Tongue (tissue), 2 donors: Measurements from ENCODE around the gene PREX1. TPM values are rescaled to one million over a fixed set of nuclear protein-coding genes. Genes with fewer than 3 reads are reported as not detected.
"Not testable (repeated sequence)": the region's sequence is repeated elsewhere in the genome, so short reads cannot be mapped to it uniquely, and the experiment has no call there.

Experiments used
- DNase-seq: peaks from one replicate; pipeline ENCODE4 v3.0.0-alpha.2; 2015
- total RNA-seq: library from RNA; depleted of rRNA; stranded (reverse); fragments of >200 nt; gene quantifications from one replicate; pipeline ENCODE4 v1.2.3, GENCODE V29; 2014

Gene PREX1, protein sequence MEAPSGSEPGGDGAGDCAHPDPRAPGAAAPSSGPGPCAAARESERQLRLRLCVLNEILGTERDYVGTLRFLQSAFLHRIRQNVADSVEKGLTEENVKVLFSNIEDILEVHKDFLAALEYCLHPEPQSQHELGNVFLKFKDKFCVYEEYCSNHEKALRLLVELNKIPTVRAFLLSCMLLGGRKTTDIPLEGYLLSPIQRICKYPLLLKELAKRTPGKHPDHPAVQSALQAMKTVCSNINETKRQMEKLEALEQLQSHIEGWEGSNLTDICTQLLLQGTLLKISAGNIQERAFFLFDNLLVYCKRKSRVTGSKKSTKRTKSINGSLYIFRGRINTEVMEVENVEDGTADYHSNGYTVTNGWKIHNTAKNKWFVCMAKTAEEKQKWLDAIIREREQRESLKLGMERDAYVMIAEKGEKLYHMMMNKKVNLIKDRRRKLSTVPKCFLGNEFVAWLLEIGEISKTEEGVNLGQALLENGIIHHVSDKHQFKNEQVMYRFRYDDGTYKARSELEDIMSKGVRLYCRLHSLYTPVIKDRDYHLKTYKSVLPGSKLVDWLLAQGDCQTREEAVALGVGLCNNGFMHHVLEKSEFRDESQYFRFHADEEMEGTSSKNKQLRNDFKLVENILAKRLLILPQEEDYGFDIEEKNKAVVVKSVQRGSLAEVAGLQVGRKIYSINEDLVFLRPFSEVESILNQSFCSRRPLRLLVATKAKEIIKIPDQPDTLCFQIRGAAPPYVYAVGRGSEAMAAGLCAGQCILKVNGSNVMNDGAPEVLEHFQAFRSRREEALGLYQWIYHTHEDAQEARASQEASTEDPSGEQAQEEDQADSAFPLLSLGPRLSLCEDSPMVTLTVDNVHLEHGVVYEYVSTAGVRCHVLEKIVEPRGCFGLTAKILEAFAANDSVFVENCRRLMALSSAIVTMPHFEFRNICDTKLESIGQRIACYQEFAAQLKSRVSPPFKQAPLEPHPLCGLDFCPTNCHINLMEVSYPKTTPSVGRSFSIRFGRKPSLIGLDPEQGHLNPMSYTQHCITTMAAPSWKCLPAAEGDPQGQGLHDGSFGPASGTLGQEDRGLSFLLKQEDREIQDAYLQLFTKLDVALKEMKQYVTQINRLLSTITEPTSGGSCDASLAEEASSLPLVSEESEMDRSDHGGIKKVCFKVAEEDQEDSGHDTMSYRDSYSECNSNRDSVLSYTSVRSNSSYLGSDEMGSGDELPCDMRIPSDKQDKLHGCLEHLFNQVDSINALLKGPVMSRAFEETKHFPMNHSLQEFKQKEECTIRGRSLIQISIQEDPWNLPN (N-terminal part only)
- total RNA-seq: 29.4 TPM

DNA sequence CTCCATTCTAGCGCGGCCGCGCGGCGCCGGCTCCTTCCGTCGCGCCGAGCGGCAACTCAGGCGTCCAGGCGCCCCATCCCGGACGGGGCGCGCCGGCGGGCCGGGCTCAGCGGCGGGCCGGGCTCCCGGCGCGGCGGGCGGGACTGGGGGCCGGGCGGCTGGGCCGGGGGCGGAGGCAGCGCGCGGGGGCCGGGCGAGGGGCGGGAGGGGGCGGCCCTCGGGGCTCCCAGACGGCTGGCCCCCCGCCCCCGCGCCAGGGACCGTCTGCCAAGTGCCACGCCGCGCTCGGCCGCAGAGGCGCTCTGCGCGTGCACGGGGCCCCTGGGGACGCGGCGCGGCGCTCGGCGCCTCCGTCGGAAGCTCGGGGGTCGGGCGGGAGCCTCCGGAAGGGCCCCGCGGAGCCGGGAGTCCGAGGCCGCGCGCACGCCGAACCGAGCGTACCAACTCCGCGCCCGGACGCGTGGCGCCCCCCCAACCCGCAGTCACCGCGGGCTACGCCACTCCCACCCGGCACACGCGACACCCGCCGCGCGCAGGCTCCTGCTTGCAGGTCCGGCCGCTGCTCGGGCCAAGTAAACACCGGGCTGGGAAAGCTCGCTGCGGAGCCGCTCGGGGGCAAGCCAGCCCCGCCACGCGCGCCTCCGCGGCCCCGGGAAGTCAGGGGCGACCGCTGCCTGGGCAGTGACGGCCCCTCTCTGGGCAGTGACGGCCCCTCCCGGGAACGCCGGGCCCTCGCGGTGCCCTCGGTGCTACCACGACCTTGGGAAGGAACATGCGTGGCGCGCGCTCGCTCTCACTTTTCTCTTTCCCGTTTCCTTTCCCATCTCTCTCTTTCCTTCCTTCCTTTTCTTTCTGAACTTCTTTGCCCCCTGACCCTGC, at the start of gene PREX1:
Gene PREX1 (minus strand): TSS at position 145 of the 879 bp plus-strand sequence. CDS start 139 bp downstream, at position 6.
- peak; percentile 90 for DNase-seq

DNA sequence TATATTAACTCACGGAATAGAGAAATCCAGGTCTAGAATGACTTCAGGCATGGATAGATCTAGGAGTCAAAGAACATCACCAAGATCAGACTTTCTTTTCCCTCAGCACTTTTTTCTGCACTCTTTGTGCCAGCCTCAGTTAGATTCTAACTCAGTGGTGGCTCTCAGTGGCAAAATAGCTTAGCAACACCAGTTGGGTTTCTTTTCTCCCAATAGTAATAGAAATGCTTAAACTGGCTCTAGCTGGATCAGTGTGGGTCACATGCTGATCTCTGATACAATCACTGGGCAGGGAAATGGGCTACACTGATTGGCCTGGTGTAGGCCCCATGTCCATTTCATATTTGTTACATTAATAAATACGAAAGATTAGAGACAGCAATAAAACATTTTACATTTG, 49.5 kb upstream of the PREX1 start:
- no peak for DNase-seq

DNA sequence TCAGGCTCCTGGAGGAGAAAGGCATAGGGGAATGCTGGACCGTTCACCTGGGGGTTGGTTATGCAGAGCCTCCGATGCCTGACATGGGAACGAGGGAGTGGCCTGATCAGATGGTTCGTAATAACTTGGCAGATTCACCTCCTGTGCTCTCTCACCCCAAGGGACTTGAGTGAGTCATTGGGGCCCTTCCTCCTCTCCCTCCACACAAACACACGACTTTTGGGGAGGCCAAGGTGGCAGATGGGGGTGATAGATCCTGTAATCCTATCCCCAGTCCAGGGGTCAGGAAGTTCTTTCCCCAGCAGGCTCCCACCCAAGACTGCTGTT, 48.1 kb upstream of the PREX1 start:
- DNase-seq: no peak

DNA sequence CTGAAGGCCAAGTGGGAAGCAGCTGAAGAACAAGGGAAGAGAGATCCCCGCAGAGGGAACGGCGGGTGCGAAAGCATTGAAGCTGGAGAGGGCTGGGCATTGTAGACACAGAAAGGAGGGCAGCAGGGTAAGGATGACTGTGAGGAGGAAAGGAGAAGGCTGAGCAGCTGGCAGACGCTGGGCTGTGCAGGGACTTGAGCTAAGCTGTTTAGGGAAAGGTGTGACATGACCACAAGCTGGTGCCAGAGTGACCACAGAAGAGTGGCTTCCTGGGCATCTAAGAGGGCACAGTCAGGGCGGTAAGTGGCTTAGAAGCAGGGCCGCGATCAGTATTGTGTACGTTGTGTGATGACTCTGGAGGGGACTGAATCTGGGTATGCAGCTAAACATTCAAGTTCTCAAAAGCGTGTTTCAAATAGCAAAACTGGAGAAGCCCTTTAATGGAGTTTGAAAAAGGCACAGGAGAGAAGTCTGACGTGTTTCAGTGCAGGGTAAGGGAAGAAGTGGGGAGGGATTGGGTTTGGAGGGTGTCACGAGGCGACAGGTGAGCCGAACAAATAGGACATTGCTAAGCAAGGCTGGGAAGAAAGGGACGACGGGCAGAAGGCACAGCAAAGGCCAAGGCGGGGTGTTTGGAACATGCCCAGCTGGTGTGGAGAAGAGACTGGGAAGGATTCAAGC, 47.6 kb upstream of the PREX1 start:
- no peak for DNase-seq

DNA sequence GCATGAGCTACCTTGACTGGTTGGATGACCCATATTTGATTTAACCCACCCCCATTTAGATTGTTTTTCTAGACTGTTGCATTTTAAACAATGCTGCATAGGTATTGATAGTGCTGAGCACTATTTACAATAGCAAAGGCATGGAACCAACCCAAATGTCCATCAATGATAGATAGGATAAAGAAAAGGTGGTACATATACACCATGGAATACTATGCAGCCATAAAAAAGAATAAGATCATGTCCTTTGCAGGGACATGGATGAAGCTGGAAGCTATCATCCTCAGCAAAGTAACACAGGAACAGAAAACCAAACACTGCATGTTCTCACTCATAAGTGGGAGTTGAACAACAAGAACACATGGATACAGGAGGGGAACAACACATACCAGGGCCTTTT, 41.6 kb upstream of the PREX1 start:
- not testable (repeated sequence) for DNase-seq

DNA sequence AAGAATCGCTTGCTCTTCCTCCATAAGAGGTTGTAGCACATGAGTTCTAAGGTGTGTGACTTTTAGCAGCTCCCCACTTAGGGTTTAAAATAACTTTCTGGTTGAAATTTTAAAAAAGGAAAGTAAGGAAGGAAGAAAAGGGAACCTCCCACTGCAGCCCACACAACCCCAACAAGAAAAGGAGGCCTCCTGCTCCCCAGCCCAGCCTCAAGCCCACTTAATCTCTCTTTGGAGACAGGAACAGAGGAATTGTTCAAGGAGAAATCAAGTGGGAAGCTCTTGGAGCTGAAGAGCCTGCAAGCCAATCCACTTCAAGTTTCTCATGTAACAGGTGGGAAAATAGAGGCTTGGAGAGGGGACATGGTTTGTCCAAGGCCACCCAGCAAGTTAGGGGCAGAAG, 39.1 kb upstream of the PREX1 start:
- DNase-seq: no peak

DNA sequence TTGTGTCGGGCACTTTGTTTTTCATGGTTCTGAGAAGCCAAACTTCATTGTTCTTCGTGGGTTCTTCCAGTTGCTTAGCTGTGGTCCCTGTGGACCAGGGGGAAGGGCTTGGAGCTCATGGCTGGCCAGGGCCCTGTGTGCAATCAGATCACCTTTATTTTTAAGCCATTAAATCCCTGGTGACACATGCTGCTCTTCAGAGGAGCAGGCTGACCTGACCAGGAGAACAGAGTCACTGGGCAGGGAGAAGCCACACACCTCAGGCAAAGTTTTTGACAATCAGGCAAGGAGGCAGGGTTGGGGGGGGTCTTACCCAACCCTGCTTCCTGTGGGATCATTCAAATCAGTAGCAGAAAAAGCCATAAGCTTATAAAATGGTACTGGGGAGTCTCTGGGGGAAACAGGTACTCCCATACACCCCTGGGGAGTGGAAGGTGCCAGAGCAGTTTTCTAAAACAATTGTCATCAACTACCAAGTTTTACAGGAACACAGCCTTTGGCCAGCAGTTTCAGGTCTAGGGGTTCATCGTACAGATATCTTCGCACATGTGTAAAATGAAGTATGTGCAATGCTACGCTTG, 37.0 kb upstream of the PREX1 start:
- no peak for DNase-seq

DNA sequence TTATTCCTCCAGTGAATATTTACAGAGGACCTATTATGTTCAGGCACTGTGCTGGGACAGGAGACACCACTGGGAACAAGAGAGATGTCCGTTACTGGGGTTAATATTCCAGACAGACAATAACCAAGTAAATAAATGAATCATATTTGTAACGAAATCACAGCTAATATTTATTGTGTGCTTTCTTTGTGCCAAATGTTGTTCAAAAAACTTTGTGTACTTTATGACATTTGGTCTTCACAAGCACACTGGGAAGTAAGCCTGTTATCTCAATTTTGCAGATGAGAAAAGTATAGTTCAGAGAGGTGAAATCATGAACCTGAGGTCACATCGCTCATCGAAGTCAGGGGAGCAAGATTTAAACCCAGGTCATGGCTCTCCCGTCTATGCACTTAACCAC, 36.5 kb upstream of the PREX1 start:
- DNase-seq: no peak

DNA sequence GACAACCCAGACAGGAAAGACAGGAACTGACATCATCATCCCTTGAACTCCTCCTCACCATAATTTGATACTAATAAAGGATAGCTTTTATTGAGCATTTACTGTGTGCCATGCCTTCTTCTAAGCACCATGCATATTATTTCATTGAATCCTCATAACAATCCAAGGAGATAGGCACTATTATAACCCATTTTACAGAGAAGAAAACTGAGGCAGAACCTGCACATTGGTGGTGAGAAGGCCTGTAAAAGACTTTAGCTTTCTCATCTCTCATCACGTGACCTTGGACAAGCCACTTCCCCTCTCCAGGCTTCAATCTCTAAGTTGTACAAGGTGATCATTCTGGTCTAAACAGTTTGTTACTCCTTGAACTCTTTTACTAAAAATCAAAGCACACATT, 34.5 kb upstream of the PREX1 start:
- no peak for DNase-seq

DNA sequence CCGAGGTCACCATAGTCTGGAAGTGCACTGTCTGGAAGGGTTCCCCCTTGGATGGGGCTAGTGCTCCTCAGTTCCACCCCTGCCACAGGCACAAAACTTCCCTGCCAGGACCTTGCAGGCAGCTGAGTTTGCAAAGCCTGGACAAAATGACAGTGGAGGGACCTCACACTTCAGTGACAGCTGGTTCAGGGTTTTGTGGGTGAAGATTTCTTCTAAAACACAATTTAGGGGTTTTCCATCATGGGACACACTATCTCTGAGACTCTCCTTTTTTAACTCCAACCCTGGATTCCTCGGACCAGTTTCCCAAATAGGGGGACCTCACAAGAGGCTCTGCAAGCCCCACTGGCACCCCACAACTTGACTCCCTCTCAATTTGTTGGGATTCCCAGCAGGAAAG, 33.6 kb upstream of the PREX1 start:
- DNase-seq: no peak

DNA sequence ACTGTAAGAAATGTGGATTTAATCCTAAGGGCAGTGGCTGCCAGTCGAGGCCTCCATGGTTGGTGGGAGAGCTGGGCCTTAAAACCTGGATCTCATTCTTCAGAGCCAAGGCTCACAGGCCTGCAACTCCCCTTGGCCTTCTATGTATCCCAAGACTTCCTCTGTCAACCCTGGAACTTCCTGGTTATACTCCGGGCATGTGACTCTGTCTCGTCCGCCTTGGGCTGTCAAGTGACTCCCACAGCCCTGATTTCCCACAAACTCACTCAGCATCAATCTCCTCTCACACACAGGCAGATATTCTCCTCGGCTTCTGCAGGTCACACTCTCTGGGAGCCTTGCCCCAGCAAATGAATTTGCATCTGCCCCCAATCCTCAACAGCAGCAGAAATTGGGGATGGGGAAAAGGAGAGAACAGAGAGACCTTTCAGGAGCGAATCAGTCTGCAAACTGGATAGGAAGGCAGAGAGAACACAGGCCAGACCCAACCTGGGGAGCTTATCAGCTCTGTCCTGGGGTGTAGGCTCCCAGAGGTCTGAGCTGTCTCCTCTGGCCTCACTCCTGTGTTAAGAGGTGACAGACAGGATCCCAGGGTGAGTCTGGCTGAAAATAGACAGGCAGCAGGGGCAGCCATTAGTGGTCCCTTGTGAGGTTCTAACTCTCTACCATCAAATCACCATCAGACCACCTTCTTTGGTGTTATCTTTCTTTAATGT, 30.4 kb upstream of the PREX1 start:
- DNase-seq: no peak

DNA sequence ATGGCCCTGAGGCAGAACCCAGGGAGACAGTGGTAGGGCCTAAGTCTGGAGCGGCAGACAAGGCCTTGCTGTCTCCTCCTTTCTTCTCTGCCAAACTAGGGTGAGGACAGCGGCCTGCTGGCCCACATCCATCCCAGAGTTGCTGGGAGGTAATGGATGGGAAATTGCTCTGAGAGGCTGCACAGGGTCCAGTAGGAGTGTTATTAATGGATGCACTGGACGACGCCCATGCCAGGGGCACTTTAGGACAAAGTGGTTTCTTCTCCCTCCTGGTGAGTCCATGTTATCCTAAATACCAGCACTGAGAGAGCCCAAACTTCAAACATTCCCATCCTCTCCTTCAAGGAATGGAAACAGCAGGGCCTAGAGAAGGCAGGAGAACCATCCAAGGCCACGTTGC, 28.3 kb upstream of the PREX1 start:
- no peak for DNase-seq

DNA sequence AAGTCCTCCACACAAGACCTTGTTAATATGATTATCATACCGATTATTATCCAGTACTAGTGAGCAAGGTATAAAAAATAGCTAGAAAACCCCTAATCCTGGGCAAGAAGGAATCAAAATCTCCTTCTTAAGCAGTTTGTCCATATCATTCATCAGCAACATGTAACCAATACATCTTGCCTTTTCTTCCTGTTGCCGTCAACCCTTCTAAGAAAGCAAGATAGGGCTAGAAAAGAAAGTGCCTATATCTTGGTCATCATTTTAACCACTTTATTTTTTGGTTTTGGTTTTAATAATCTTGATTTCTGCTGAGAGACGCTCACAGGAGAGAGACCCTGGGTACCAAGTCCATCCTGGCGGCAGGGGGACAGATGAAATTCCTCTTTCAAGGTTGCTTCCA, 27.2 kb upstream of the PREX1 start:
- no peak for DNase-seq

DNA sequence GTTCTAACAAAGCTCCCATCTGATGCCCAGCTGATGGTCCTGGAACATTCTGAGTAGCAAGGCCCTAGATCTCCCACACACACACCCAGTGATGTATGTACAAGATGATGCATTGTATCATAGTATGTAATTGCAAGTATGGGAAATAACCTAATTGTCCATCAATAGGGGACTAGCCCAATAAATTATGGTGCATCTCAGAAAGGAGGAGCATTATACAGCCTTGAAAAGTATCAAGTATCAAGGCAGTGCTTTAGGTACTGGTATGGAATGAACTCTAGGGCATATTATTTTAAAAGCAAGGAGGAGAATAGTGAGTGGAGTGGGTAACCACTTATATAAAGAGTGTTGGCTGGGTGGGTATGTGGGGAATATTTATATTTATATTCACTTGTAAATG, 24.8 kb upstream of the PREX1 start:
- no peak for DNase-seq

DNA sequence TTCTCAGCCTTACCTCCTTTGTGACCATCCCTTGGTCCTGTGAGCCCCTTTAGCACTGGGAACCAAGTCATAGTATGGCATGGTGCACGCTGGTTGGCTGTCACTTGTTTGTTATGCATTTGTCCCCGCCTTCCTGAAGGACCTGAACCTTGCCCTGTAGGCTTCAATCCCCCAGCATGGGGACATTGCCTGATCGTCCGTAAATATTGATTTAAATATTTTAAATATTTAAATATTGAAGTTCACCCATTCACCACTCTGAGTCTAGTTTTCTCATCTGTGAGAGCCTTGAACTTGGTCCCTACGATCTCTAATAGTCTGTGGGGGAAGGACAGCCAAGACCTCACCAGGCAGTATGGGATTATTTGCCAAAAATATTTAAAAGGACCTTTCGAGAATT, 23.8 kb upstream of the PREX1 start:
- no peak for DNase-seq

DNA sequence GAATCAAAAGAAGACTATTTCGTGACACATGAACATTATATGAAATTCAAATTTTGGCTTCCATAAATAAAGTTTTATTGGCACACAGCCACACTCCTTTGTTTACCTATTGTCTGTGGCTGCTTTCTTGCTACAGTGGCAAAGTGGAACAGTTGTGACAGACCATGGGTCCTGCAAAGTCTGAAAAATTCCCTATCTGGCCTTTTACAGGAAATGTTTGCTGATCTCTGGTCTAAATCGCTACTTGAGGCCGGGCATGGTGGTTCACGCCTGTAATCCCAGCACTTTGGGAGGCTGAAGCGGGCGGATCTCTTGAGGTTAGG, 23.1 kb upstream of the PREX1 start:
- no peak for DNase-seq

DNA sequence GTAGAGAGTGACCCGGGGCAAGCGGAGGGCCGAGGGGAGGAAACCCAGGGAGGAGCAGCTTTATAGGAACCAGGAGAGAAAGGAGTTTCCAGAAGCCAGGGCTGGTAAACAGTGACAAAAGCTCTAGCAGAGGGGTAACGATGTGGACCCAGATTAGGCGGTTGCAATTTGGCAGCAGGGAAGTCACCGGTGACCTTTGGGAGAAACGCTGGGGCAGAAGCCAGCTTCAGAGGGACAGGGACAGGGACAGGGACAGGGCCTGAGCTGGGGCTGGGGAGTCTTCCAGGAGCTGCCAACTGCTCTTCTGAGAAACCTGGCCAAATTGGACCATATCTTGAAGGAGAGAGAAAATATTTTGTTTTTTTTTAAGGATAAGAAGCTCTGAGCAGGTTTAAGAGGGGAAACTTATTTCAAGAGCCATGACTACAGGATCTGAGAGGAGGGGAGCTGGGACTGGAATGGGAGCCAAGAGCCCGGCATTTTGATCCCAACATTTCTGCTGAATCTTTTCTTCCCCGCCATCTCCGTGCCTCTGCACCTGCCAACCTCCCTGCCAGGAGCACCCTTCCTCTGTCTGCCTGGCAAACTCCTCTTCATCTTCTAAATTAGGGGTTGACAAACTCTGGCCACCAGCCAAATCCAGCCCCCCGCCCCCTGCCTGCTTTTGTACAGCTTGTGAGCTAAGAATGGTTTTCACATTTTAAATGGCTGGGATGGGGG, 22.6 kb upstream of the PREX1 start:
- no peak for DNase-seq

DNA sequence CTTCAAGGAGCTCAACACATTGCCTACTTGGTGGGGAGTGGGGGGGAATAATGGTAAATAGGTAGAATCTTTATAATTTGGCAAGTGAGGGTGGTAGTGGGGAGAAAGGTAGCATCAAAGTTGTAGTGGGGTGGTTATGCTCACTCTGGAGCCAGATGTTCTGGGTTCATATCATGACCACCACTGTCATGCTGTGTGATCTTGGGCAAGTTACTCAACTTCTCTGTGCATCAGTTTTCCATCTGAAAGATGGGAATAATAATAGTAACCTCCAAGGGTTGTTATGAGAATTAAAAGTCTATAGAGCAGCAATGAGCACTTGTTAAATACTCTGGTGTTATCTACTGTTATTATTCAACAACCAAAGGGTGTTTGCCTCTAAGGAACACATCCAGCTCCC, 22.0 kb upstream of the PREX1 start:
- DNase-seq: no peak

DNA sequence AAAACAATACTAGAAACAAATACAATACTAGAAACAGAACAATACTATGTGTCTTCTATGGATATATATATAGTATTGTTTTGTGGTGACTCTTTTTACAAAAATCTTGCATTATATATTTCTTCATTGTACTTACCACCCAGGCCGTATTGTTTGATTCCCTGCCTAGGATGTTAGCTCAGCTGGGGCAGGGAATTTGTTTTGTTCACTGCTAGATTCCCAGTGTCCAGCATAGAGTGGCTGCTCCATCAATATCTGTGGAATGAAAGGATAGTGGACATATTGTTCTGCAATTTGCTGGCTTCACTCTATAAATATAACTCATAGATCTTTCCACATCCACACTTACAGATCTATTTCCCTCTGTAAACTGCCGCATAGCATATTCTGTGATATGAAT, 21.5 kb upstream of the PREX1 start:
- no peak for DNase-seq
